ENCODE data around the gene BRD7. TPM values are rescaled to one million over a fixed set of nuclear protein-coding genes. Genes with fewer than 3 reads are reported as not detected.

BRD7 gene
- total and polyA plus RNA-seq, 2 donors (not counting 1 experiment from before 2014, with no cell fraction given) = 29.8 to 64.5 TPM

- no peak overlapping the region for H3K4me3 Mint-ChIP-seq
- H3K27me3 ChIP-seq (replicated peaks in 1 of 4; ENCODE audit: control extremely low read depth in 1 of 4, control insufficient read depth in 3 of 4, insufficient read depth in 4 of 4, low read length in 3 of 4) = no peaks in the 10 kb centered on the region
- H3K4me3 ChIP-seq (ENCODE audit: control extremely low read depth in 1 of 5, extremely low read depth in 1 of 5, insufficient read depth in 1 of 5, low read depth in 2 of 5, low read length in 4 of 5) = no peak overlapping the region
- peaks cover 61% of the 10 kb centered on the region for H3K79me2 ChIP-seq (ENCODE audit: control insufficient read depth, insufficient read depth, low read length)
- H3K27ac Mint-ChIP-seq = peak overlapping the region; percentile 65
- ChIA-PET CTCF (interaction anchor here (0.8 to 8.5 kb wide), 7 partner anchors 11 to 85 kb away, joined by 3 to 46 read pairs (median 5); no protein-coding TSS in a partner anchor), POLR2A (interaction anchor here (0.5 kb wide), 1 partner anchor 82 kb away, joined by 3 read pairs; no protein-coding TSS in a partner anchor)
- H3K27me3 Mint-ChIP-seq = no peaks in the 10 kb centered on the region
- no peaks in the 10 kb centered on the region for H3K9me3 ChIP-seq (ENCODE audit: control extremely low read depth in 1 of 3, control insufficient read depth in 2 of 3, insufficient read depth in 1 of 3, low read length in 2 of 3)
- TF ChIP-seq, protein P1, sequence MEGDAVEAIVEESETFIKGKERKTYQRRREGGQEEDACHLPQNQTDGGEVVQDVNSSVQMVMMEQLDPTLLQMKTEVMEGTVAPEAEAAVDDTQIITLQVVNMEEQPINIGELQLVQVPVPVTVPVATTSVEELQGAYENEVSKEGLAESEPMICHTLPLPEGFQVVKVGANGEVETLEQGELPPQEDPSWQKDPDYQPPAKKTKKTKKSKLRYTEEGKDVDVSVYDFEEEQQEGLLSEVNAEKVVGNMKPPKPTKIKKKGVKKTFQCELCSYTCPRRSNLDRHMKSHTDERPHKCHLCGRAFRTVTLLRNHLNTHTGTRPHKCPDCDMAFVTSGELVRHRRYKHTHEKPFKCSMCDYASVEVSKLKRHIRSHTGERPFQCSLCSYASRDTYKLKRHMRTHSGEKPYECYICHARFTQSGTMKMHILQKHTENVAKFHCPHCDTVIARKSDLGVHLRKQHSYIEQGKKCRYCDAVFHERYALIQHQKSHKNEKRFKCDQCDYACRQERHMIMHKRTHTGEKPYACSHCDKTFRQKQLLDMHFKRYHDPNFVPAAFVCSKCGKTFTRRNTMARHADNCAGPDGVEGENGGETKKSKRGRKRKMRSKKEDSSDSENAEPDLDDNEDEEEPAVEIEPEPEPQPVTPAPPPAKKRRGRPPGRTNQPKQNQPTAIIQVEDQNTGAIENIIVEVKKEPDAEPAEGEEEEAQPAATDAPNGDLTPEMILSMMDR (IDR thresholded peaks at IDR 0.05) = no peak
- TF ChIP-seq EZH2 (IDR thresholded peaks at IDR 0.05; ENCODE audit: borderline replicate concordance, insufficient read depth, low read depth, low read length, poor library complexity, severe bottlenecking) = no peak
- H3K36me3 ChIP-seq (replicated peaks in 1 of 2; ENCODE audit: control extremely low read depth in 1 of 2, control insufficient read depth in 1 of 2, extremely low read depth in 1 of 2, insufficient read depth in 2 of 2, low read length in 1 of 2) = no peaks in the 10 kb centered on the region
- peaks cover 61 to 71% of the 10 kb centered on the region in 2 donors for H3K4me1 ChIP-seq (ENCODE audit: control insufficient read depth in 2 of 2, insufficient read depth in 2 of 2, low read length in 2 of 2)
- no peak overlapping the region for H3K9ac ChIP-seq (ENCODE audit: low read length)
- DNase-seq = no peak
- no peaks in the 10 kb centered on the region for H3K9me3 Mint-ChIP-seq (ENCODE audit: insufficient read depth)
- H2AFZ ChIP-seq (ENCODE audit: insufficient read depth, low read depth, low read length, poor library complexity, severe bottlenecking) = no peak overlapping the region
- intact Hi-C loops (cut with micrococcal nuclease) = no loop called here
- WGBS (ENCODE audit: insufficient coverage) = 94% methylated on average over 11 of the region's 13 CpGs
- peak overlapping the region in 1 of 2 donors; percentile 93 for H3K27ac ChIP-seq (ENCODE audit: low read length in 2 of 2)
- no peak overlapping the region for H3K4me2 ChIP-seq (replicated peaks; ENCODE audit: low read depth, low read length, poor library complexity, severe bottlenecking)
- no peaks in the 10 kb centered on the region for H4K20me1 ChIP-seq (ENCODE audit: control insufficient read depth, insufficient read depth, low read length, poor library complexity, severe bottlenecking)
- no peak for ATAC-seq (ENCODE audit: low read depth)
- H3K4me1 Mint-ChIP-seq = peaks cover 74% of the 10 kb centered on the region
Observed at GRCh38 chr16:50270510-50271147, 98.2 kb downstream of the BRD7 start.
